Body of pancreas (tissue), 4 donors: ENCODE results near the gene PCSK4. TPM values are rescaled to one million over a fixed set of nuclear protein-coding genes. Genes with fewer than 3 reads are reported as not detected.

Source experiments
- ATAC-seq: fragments of 150-250 bp; one replicate; pipeline ENCODE4 v1.9.1; 2016
- DNase-seq, 4 donors: peaks; one replicate each; pipeline ENCODE4 v3.0.0-alpha.2; 2019
- H3K27ac ChIP-seq, 4 donors: fragments of 200-600 bp; sonication (generic); 1 replicate in 3 of 4; 2 replicates in 1 of 4; pipeline versions ENCODE4 v1.5.1 to v1.6.1; 2016 to 2019; ENCODE audit warnings: mild to moderate bottlenecking in 1 of 4, mixed read lengths in 1 of 4, moderate library complexity in 1 of 4
- H3K27me3 ChIP-seq, 2 donors: fragments of 200-600 bp; sonication (generic); one replicate each; pipeline ENCODE4 v1.6.0; 2016; ENCODE audit warnings: mild to moderate bottlenecking in 1 of 2
- H3K36me3 ChIP-seq, 2 donors: fragments of 200-600 bp; sonication (generic); replicated peaks in 1 of 2; 2 replicates each; pipeline ENCODE4 v1.5.1; 2016; ENCODE audit warnings: low read depth in 2 of 2; ENCODE audit not compliant: insufficient read depth in 1 of 2
- H3K4me1 ChIP-seq: fragments of 200-600 bp; sonication (generic); one replicate; pipeline ENCODE4 v1.6.0; 2016
- H3K4me3 ChIP-seq, 2 donors: fragments of 200-600 bp; sonication (generic); 1 replicate in 1 of 2; 2 replicates in 1 of 2; pipeline ENCODE4 v1.5.1; 2016 to 2019
- H3K9me3 ChIP-seq, 3 donors: fragments of 200-600 bp; sonication (generic); 1 replicate in 2 of 3; 2 replicates in 1 of 3; pipeline ENCODE4 v1.5.1; 2016
- POLR2A ChIP-seq, 3 donors: fragments of 450-650 bp; IDR thresholded peaks; one replicate each; pipeline ENCODE4 v1.6.1; 2016; ENCODE audit warnings: antibody characterized with exemption in 3 of 3, mild to moderate bottlenecking in 2 of 3
- WGBS, 2 donors: methylation state at CpG; one replicate each; pipeline ENCODE4 v1.1.5; 2017; 5-methylcytosine and 5-hydroxymethylcytosine counted together
- intact Hi-C: fragments of 100-400 bp; cut with DNase I; formaldehyde crosslinking; loops from one replicate; pipeline ENCODE4 v1.15.1; 2023
- total RNA-seq, 2 donors: library from RNA; depleted of rRNA; stranded (reverse); fragments of >200 nt; gene quantifications; one replicate each; pipeline ENCODE4 v1.1.0, GENCODE V29; 2016
- TF ChIP-seq, protein P1 (sequence below), 7 experiments: fragments of 450-650 bp in 4 of 7; fragments of 200-600 bp in 3 of 7; sonication (generic) in 3 of 7; IDR thresholded peaks; one replicate each; pipeline ENCODE4 v1.5.1; 2016 to 2019; ENCODE audit warnings: antibody characterized with exemption in 7 of 7

The PCSK4 gene
- total RNA-seq, 2 donors from 2014 or later = 5.2 to 10.9 TPM

DNA sequence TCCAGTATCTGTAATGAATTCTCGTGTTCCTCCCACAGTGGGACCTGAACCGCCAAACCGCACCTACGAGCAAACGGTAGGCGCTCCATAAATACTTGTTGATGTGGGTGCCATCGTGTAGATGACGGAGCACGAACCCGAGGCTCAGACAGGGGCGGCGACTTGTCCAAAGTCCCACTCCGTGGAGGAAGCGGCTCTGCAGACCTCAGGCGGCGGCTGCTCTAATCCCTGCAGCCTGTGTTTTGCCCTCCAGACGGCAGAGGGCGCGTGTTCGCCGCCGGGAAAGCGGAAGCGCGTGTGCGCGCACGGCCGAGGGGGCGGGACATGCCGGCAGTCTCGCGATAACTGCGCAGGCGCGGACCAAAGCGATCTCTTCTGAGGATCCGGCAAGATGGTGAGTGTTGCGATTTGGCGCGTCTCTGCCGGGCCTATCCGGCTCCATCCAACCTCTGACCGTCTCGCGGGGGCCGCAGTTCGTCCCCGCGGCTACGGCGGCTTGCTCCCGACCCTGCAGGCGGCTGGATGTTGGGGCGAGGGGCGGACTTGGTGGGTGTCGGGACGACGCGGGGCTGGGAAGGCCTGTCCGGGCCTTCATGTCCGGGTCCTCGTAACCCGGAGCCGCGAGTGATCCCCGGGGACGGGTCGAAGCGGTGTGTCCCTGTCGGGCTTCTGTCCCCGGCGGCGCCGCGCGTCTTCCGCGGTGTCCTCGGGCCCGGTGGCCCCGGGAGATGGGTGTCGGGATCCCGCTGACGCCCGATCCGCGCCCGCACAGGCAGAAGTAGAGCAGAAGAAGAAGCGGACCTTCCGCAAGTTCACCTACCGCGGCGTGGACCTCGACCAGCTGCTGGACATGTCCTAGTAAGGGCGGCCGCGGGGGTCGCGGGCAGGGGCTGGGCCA is 51.9 kb downstream of the PCSK4 start, which contains the start of gene RPS15:
TSS of gene RPS15 (plus strand) at position 362 of the 898 bp plus-strand sequence. CDS start at position 392, 30 bp downstream.
- H3K4me3 ChIP-seq = peak within 1 kb of the TSS; percentile 90 to 98
- 1 to 22% methylated on average over 5 to 86 of the region's 100 CpGs for WGBS, 2 donors
- H3K27ac ChIP-seq = peak within 1 kb of the TSS; percentile 79 to 95 (median 90)
- peaks cover 27% of the 10 kb centered on the region for H3K4me1 ChIP-seq
- ATAC-seq (peak; percentile 95), DNase-seq (peak; percentile 95 to 97 (median 96))
- H3K27me3 ChIP-seq = no peaks in the 10 kb centered on the region
- TF ChIP-seq, protein P1, sequence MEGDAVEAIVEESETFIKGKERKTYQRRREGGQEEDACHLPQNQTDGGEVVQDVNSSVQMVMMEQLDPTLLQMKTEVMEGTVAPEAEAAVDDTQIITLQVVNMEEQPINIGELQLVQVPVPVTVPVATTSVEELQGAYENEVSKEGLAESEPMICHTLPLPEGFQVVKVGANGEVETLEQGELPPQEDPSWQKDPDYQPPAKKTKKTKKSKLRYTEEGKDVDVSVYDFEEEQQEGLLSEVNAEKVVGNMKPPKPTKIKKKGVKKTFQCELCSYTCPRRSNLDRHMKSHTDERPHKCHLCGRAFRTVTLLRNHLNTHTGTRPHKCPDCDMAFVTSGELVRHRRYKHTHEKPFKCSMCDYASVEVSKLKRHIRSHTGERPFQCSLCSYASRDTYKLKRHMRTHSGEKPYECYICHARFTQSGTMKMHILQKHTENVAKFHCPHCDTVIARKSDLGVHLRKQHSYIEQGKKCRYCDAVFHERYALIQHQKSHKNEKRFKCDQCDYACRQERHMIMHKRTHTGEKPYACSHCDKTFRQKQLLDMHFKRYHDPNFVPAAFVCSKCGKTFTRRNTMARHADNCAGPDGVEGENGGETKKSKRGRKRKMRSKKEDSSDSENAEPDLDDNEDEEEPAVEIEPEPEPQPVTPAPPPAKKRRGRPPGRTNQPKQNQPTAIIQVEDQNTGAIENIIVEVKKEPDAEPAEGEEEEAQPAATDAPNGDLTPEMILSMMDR (IDR thresholded peaks at IDR 0.05) = peak; percentile 92 to 99 (median 96)
- TF ChIP-seq POLR2A (IDR thresholded peaks at IDR 0.05) = peak; percentile 82 to 94 (median 94)
- no peaks in the 10 kb centered on the region for H3K9me3 ChIP-seq
- H3K36me3 ChIP-seq = peaks cover 7 to 20% of the 10 kb centered on the region in 2 donors
- intact Hi-C loops = no loop called here

DNA sequence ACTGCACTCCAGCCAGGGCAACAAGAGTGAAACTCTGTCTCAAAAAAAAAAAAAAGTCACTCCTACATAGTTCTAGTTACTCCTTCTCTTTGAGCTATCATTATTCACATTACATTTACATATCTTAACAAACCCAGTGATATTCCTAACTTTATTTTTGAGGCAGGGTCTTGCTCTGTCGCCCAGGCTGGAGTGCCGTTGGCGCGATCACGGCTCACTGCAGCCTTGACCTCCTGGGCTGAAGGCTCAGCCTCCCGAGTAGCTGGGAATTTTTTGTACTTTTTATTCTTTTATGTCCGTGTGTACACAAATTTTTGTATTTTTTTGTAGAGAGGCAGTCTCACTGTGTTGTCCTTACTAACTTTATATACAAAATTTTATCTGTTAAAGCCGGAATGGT is 52.5 kb downstream of the PCSK4 start:
- intact Hi-C loops = no loop called here
- DNase-seq = no peak
- Histone ChIP-seq H3K4me3 (no peak overlapping the region), H3K36me3 (peaks cover 7 to 25% of the 10 kb centered on the region in 2 donors), H3K27ac (peak overlapping the region in 2 of 4 donors; percentile 87 to 94), H3K4me1 (peaks cover 27% of the 10 kb centered on the region), H3K27me3 (no peaks in the 10 kb centered on the region), H3K9me3 (no peaks in the 10 kb centered on the region)
- no peak for ATAC-seq
- 20 to 21% methylated on average over 8 of the region's 8 CpGs for WGBS, 2 donors
- TF ChIP-seq, protein P1 (IDR thresholded peaks at IDR 0.05) = no peak
- TF ChIP-seq POLR2A (IDR thresholded peaks at IDR 0.05) = no peak

DNA sequence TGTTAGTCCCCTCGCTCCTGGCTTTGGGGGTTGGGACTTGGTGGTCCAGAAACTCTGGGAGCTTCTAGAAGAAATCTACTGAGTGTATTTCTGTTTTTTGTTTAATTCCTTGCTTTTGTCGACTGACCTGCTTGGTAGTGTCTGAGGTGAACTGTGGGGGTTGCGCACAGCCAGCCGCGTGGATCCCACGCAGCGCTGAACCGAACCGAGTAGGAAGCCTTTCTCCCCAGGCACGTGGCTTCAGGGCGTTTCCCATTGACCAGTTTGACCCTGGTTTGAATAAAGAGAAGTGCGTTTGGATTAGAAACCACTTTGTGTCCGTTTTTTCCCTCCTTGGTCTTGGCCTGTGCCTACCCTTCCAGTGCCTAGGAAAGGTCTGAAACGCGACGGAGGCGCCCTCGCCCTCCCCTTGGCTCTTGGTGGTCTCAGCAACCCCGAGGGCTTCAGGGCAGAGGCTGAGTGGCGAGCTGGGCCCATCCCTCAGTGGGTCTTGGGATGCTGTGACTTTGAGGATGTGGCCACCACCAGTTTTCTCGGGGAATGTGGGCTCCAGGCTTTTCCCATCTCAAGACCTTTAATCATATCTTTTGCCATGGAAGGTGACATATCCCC is 54.7 kb downstream of the PCSK4 start:
- WGBS, 2 donors = 87 to 91% methylated on average over 20 to 21 of the region's 21 CpGs
- peaks cover 22% of the 10 kb centered on the region for H3K4me1 ChIP-seq

DNA sequence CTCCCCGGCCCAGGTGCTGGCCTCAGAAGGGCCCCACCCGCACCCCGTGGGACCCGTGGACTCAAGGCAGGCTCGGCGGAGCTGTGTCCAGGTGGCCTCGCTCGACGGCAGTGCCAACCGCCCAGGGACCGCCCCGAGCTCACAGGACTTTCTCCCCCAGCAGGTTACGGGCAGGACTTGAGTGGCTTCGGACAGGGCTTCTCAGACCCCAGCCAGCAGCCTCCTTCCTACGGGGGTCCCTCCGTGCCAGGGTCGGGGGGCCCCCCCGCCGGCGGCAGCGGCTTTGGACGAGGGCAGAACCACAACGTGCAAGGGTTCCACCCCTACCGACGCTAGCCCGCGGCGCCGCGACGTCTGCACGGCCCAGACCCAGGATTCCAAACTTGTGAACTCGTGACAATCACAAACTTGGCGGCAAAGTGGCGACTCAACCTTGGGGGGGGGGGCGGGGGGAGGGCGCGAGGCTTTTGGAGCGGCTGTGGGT is 55.5 kb downstream of the PCSK4 start:
- WGBS, 2 donors = 88 to 89% methylated on average over 7 to 35 of the region's 39 CpGs
- no peaks in the 10 kb centered on the region for H3K9me3 ChIP-seq
- no peak overlapping the region for H3K4me3 ChIP-seq
- H3K27ac ChIP-seq = no peak overlapping the region
- H3K36me3 ChIP-seq = peaks cover 16 to 17% of the 10 kb centered on the region in 2 donors
- TF ChIP-seq, protein P1 (IDR thresholded peaks at IDR 0.05) = no peak
- TF ChIP-seq POLR2A (IDR thresholded peaks at IDR 0.05) = no peak
- peaks cover 13% of the 10 kb centered on the region for H3K4me1 ChIP-seq
- H3K27me3 ChIP-seq = no peaks in the 10 kb centered on the region
- intact Hi-C loops = no loop called here
- ATAC-seq (no peak), DNase-seq (no peak)

More for the DNA sequence above, 54.7 kb downstream of the PCSK4 start:
- H3K27ac ChIP-seq = no peak overlapping the region
- intact Hi-C loops = no loop called here
- H3K36me3 ChIP-seq = peaks cover 14 to 21% of the 10 kb centered on the region in 2 donors
- ATAC-seq (no peak), DNase-seq (no peak)
- TF ChIP-seq, protein P1 (IDR thresholded peaks at IDR 0.05) = no peak
- TF ChIP-seq POLR2A (IDR thresholded peaks at IDR 0.05) = no peak
- no peaks in the 10 kb centered on the region for H3K27me3 ChIP-seq
- no peak overlapping the region for H3K4me3 ChIP-seq
- no peaks in the 10 kb centered on the region for H3K9me3 ChIP-seq
